AG20443 (cell line): ENCODE measurements around the gene PCGF1.
"Not testable (repeated sequence)": the region's sequence is repeated elsewhere in the genome, so short reads cannot be mapped to it uniquely, and the experiment has no call there.

ENCODE experiments used
- DNase-seq: peaks from one replicate; pipeline ENCODE4 v3.0.0; 2012; ENCODE audit warnings: low spot score, mixed read lengths

Gene PCGF1

GRCh38 chr2:74472086-74472944 is 35.2 kb downstream of the PCGF1 start, which contains the start of gene MRPL53:
MRPL53 (minus strand) TSS chr2:74472680; CDS start chr2:74472660, 20 bp downstream.
- peak; percentile 88 for DNase-seq

GRCh38 chr2:74471332-74472065 is 36.0 kb downstream of the PCGF1 start:
- DNase-seq: no peak

GRCh38 chr2:74470742-74471141 is 36.8 kb downstream of the PCGF1 start:
- not testable (repeated sequence) for DNase-seq

- peak; percentile 11 for DNase-seq
Measured at GRCh38 chr2:74464406-74464805, 43.1 kb downstream of the PCGF1 start.

- no peak for DNase-seq
Measured at GRCh38 chr2:74462786-74463105, 44.7 kb downstream of the PCGF1 start.

GRCh38 chr2:74462054-74462785 is 45.3 kb downstream of the PCGF1 start:
- DNase-seq: no peak

- DNase-seq: no peak
Measured at GRCh38 chr2:74461187-74462053, 46.1 kb downstream of the PCGF1 start.

GRCh38 chr2:74460187-74460586 is 47.3 kb downstream of the PCGF1 start:
- DNase-seq: not testable (repeated sequence)

GRCh38 chr2:74459503-74460118 is 47.9 kb downstream of the PCGF1 start:
- not testable (repeated sequence) for DNase-seq

GRCh38 chr2:74458938-74459363 is 48.5 kb downstream of the PCGF1 start:
- no peak for DNase-seq

GRCh38 chr2:74458132-74458937 is 49.2 kb downstream of the PCGF1 start, which contains the start of gene WBP1:
WBP1 (plus strand) TSS chr2:74458438; CDS start chr2:74458603, 165 bp downstream.
- peak; percentile 96 for DNase-seq

GRCh38 chr2:74457549-74458131 is 49.9 kb downstream of the PCGF1 start:
- no peak for DNase-seq

- no peak for DNase-seq
Measured at GRCh38 chr2:74457129-74457548, 50.4 kb downstream of the PCGF1 start.
